ENCODE measurements around the gene FOSL1. TPM values are rescaled to one million over a fixed set of nuclear protein-coding genes. Genes with fewer than 3 reads are reported as not detected.
A peak's percentile ranks its signal among the peaks of the same experiment; 100 is the strongest.

FOSL1 gene
- 71.3 and 109 TPM in 2 replicates for total RNA-seq (2014; rRNA removed; shearing (Covaris generic))

GRCh38 chr11:65900125-65900898, at the start of gene FOSL1:
Gene FOSL1 (minus strand): TSS chr11:65900388. CDS start chr11:65900339, 49 bp downstream.
- peak; percentile 91 for DNase-seq (ENCODE audit: low spot score)

GRCh38 chr11:65947603-65948125, 47.5 kb upstream of the FOSL1 start:
- no peak for DNase-seq (ENCODE audit: low spot score)

GRCh38 chr11:65947133-65947532, 46.9 kb upstream of the FOSL1 start:
- DNase-seq (ENCODE audit: low spot score), result no peak

- DNase-seq (ENCODE audit: low spot score), result no peak
These were observed 46.5 kb upstream of the FOSL1 start for GRCh38 chr11:65946655-65947054.

- DNase-seq (ENCODE audit: low spot score), result no peak
These were observed 45.9 kb upstream of the FOSL1 start for GRCh38 chr11:65945941-65946558.

- DNase-seq (ENCODE audit: low spot score), result no peak
These were observed 45.3 kb upstream of the FOSL1 start, which contains the start of gene TSGA10IP for GRCh38 chr11:65945430-65945911. Gene TSGA10IP (plus strand): TSS chr11:65945480. CDS start chr11:65945676, 196 bp downstream.

- no peak for DNase-seq (ENCODE audit: low spot score)
These were observed 44.6 kb upstream of the FOSL1 start for GRCh38 chr11:65944767-65945166.

- no peak for DNase-seq (ENCODE audit: low spot score)
These were observed 44.0 kb upstream of the FOSL1 start for GRCh38 chr11:65944191-65944590.

GRCh38 chr11:65942531-65942930, 42.3 kb upstream of the FOSL1 start:
- no peak for DNase-seq (ENCODE audit: low spot score)

GRCh38 chr11:65941720-65942310, 41.6 kb upstream of the FOSL1 start:
- no peak for DNase-seq (ENCODE audit: low spot score)

- no peak for DNase-seq (ENCODE audit: low spot score)
These were observed 37.6 kb upstream of the FOSL1 start for GRCh38 chr11:65937766-65938165.

GRCh38 chr11:65934014-65934413, 33.8 kb upstream of the FOSL1 start:
- no peak for DNase-seq (ENCODE audit: low spot score)

GRCh38 chr11:65932558-65932919, 32.4 kb upstream of the FOSL1 start:
- DNase-seq (ENCODE audit: low spot score), result no peak

GRCh38 chr11:65931773-65932557, 31.8 kb upstream of the FOSL1 start:
- DNase-seq (ENCODE audit: low spot score), result no peak

- no peak for DNase-seq (ENCODE audit: low spot score)
These were observed 28.5 kb upstream of the FOSL1 start for GRCh38 chr11:65928667-65929066.

GRCh38 chr11:65927904-65928397, 27.8 kb upstream of the FOSL1 start:
- DNase-seq (ENCODE audit: low spot score), result no peak

GRCh38 chr11:65925397-65925796, 25.2 kb upstream of the FOSL1 start:
- DNase-seq (ENCODE audit: low spot score), result no peak

- no peak for DNase-seq (ENCODE audit: low spot score)
These were observed 22.4 kb upstream of the FOSL1 start for GRCh38 chr11:65922565-65922964.

GRCh38 chr11:65921876-65922275, 21.7 kb upstream of the FOSL1 start:
- DNase-seq (ENCODE audit: low spot score), result no peak

GRCh38 chr11:65921033-65921555, 20.9 kb upstream of the FOSL1 start:
- DNase-seq (ENCODE audit: low spot score), result no peak

- no peak for DNase-seq (ENCODE audit: low spot score)
These were observed 20.2 kb upstream of the FOSL1 start for GRCh38 chr11:65920372-65920802.

Data from A172 (cell line).